ENCODE data around the gene FAM83F.

DNA sequence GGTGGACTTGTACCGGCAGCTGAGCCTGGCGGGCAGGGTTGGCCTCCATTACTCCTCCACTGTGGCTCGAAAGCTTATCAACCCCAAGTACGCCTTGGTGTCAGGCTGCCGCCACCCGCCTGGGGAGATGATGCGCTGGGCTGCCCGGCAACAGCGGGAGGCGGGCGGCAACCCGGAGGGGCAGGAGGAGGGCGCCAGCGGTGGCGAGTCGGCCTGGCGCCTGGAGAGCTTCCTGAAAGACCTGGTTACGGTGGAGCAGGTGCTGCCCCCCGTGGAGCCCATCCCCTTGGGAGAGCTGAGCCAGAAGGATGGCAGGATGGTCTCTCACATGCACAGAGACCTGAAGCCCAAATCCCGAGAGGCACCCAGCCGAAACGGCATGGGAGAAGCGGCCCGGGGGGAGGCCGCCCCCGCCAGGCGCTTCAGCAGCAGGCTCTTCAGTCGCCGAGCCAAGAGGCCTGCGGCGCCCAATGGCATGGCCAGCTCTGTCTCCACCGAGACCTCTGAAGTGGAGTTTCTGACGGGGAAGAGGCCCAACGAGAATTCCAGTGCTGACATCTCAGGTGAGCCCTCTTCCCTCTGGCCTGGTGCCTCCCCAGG is 26.7 kb downstream of the FAM83F start:
- TF ChIP-seq CTCF (conservative IDR thresholded peaks at IDR 0.05; ENCODE audit: low read length) (no peak), EZH2phosphoT487 (IDR thresholded peaks at IDR 0.05; ENCODE audit: borderline replicate concordance, low read depth, low read length) (no peak)

Measured in OCI-LY7 (cell line).